Adipocyte (in vitro differentiated cells): ENCODE results near the gene SHANK1.

Experiments used
- DNase-seq: peaks from one replicate; pipeline ENCODE4 v3.0.0-alpha.2; 2015; ENCODE audit warnings: low read depth
- H3K27me3 ChIP-seq: replicated peaks from 2 replicates; pipeline ENCODE4 v1.7.0; 2013; ENCODE audit warnings: mild to moderate bottlenecking, low read length, moderate library complexity; ENCODE audit not compliant: control insufficient read depth, insufficient read depth
- H3K36me3 ChIP-seq: 2 replicates; pipeline ENCODE4 v1.7.0; 2013; ENCODE audit warnings: low read length, mild to moderate bottlenecking, moderate library complexity; ENCODE audit not compliant: control insufficient read depth, insufficient read depth, severe bottlenecking
- H3K4me1 ChIP-seq: 2 replicates; pipeline ENCODE4 v1.7.0; 2013; ENCODE audit warnings: mild to moderate bottlenecking, low read length, moderate library complexity; ENCODE audit not compliant: control insufficient read depth, insufficient read depth
- H3K4me3 ChIP-seq: 2 replicates; pipeline ENCODE4 v1.7.0; 2013; ENCODE audit warnings: mild to moderate bottlenecking, low read length, moderate library complexity
- H3K9ac ChIP-seq: 2 replicates; pipeline ENCODE4 v1.7.0; 2013; ENCODE audit warnings: mild to moderate bottlenecking, low read length, moderate library complexity
- H3K9me3 ChIP-seq: 2 replicates; pipeline ENCODE4 v1.7.0; 2013; ENCODE audit warnings: mild to moderate bottlenecking, low read length, moderate library complexity; ENCODE audit not compliant: control insufficient read depth

The SHANK1 gene

GRCh38 chr19:50710612-50711011 is 9.0 kb downstream of the SHANK1 start:
- H3K9me3 ChIP-seq: no peaks in the 10 kb centered on the region
- H3K4me3 ChIP-seq: no peak overlapping the region
- H3K27me3 ChIP-seq: peaks cover 8% of the 10 kb centered on the region
- DNase-seq: no peak
- H3K36me3 ChIP-seq: no peaks in the 10 kb centered on the region
- H3K4me1 ChIP-seq: no peaks in the 10 kb centered on the region
- H3K9ac ChIP-seq: no peak overlapping the region

GRCh38 chr19:50710094-50710493 is 9.5 kb downstream of the SHANK1 start:
- Histone ChIP-seq H3K4me3 (no peak overlapping the region), H3K36me3 (no peaks in the 10 kb centered on the region), H3K27me3 (peaks cover 3% of the 10 kb centered on the region), H3K9me3 (no peaks in the 10 kb centered on the region), H3K9ac (no peak overlapping the region), H3K4me1 (no peaks in the 10 kb centered on the region)
- DNase-seq: no peak

GRCh38 chr19:50708179-50708879 is 11.3 kb downstream of the SHANK1 start:
- Histone ChIP-seq H3K36me3 (no peaks in the 10 kb centered on the region), H3K9me3 (no peaks in the 10 kb centered on the region), H3K4me1 (no peaks in the 10 kb centered on the region), H3K4me3 (no peak overlapping the region), H3K9ac (no peak overlapping the region), H3K27me3 (peaks cover 3% of the 10 kb centered on the region)
- DNase-seq: no peak

GRCh38 chr19:50706387-50706786 is 13.2 kb downstream of the SHANK1 start:
- H3K9me3 ChIP-seq: no peaks in the 10 kb centered on the region
- peaks cover 6% of the 10 kb centered on the region for H3K27me3 ChIP-seq
- no peak overlapping the region for H3K9ac ChIP-seq
- DNase-seq: no peak
- H3K36me3 ChIP-seq: no peaks in the 10 kb centered on the region
- no peaks in the 10 kb centered on the region for H3K4me1 ChIP-seq
- H3K4me3 ChIP-seq: no peak overlapping the region

GRCh38 chr19:50705422-50706019 is 14.1 kb downstream of the SHANK1 start:
- Histone ChIP-seq H3K9me3 (no peaks in the 10 kb centered on the region), H3K4me3 (no peak overlapping the region), H3K4me1 (no peaks in the 10 kb centered on the region), H3K9ac (no peak overlapping the region), H3K36me3 (no peaks in the 10 kb centered on the region), H3K27me3 (peaks cover 7% of the 10 kb centered on the region)
- DNase-seq: peak; percentile 80

- no peak for DNase-seq
- no peaks in the 10 kb centered on the region for H3K36me3 ChIP-seq
- H3K9ac ChIP-seq: no peak overlapping the region
- H3K4me1 ChIP-seq: no peaks in the 10 kb centered on the region
- H3K27me3 ChIP-seq: peaks cover 11% of the 10 kb centered on the region
- no peak overlapping the region for H3K4me3 ChIP-seq
- no peaks in the 10 kb centered on the region for H3K9me3 ChIP-seq
Observed at GRCh38 chr19:50703915-50704796, 15.4 kb downstream of the SHANK1 start.

GRCh38 chr19:50702871-50703829 is 16.5 kb downstream of the SHANK1 start:
- DNase-seq: no peak
- Histone ChIP-seq H3K4me1 (no peaks in the 10 kb centered on the region), H3K9ac (no peak overlapping the region), H3K36me3 (no peaks in the 10 kb centered on the region), H3K27me3 (peaks cover 18% of the 10 kb centered on the region), H3K4me3 (no peak overlapping the region), H3K9me3 (no peaks in the 10 kb centered on the region)

- Histone ChIP-seq H3K4me3 (no peak overlapping the region), H3K36me3 (no peaks in the 10 kb centered on the region), H3K27me3 (peaks cover 18% of the 10 kb centered on the region), H3K9me3 (no peaks in the 10 kb centered on the region), H3K4me1 (no peaks in the 10 kb centered on the region), H3K9ac (no peak overlapping the region)
- no peak for DNase-seq
Observed at GRCh38 chr19:50702158-50702870, 17.3 kb downstream of the SHANK1 start.

- Histone ChIP-seq H3K4me1 (no peaks in the 10 kb centered on the region), H3K9me3 (no peaks in the 10 kb centered on the region), H3K36me3 (no peaks in the 10 kb centered on the region), H3K9ac (no peak overlapping the region), H3K27me3 (peaks cover 18% of the 10 kb centered on the region), H3K4me3 (no peak overlapping the region)
- DNase-seq: no peak
Observed at GRCh38 chr19:50701367-50701985, 18.1 kb downstream of the SHANK1 start.
